ENCODE measurements around the gene ZNF319. TPM values are rescaled to one million over a fixed set of nuclear protein-coding genes. Genes with fewer than 3 reads are reported as not detected.

The ZNF319 gene
- total and polyA plus RNA-seq, 2 of the 13 experiments (the other 11 are each of a cell fraction or from before 2014, with no cell fraction given) = 2.4 to 3.6 TPM

- no peak for TF ChIP-seq ZSCAN25 (CRISPR knock-in tag; IDR thresholded peaks at IDR 0.05)
- TF ChIP-seq PITX1 (CRISPR knock-in tag; IDR thresholded peaks at IDR 0.05) = no peak
- no peak for TF ChIP-seq MLLT10 (CRISPR knock-in tag; IDR thresholded peaks at IDR 0.05)
- TF ChIP-seq, protein P1, sequence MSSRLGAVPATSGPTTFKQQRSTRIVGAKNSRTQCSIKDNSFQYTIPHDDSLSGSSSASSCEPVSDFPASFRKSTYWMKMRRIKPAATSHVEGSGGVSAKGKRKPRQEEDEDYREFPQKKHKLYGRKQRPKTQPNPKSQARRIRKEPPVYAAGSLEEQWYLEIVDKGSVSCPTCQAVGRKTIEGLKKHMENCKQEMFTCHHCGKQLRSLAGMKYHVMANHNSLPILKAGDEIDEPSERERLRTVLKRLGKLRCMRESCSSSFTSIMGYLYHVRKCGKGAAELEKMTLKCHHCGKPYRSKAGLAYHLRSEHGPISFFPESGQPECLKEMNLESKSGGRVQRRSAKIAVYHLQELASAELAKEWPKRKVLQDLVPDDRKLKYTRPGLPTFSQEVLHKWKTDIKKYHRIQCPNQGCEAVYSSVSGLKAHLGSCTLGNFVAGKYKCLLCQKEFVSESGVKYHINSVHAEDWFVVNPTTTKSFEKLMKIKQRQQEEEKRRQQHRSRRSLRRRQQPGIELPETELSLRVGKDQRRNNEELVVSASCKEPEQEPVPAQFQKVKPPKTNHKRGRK (CRISPR knock-in tag; IDR thresholded peaks at IDR 0.05) = no peak
- TF ChIP-seq KDM6A (CRISPR knock-in tag; IDR thresholded peaks at IDR 0.05; ENCODE audit: low read depth) = no peak
- no peak for TF ChIP-seq KLF11 (CRISPR knock-in tag; IDR thresholded peaks at IDR 0.05)
- 0 out of 2 replicates have a peak, but pooled peaks have one; percentile 17 for TF ChIP-seq HNRNPL (IDR thresholded peaks at IDR 0.05; ENCODE audit: low read depth, low read length)
- TF ChIP-seq TBL1XR1 (IDR thresholded peaks at IDR 0.05; ENCODE audit: borderline replicate concordance, low read length, partially characterized antibody) = no peak
- TF ChIP-seq, protein P2, sequence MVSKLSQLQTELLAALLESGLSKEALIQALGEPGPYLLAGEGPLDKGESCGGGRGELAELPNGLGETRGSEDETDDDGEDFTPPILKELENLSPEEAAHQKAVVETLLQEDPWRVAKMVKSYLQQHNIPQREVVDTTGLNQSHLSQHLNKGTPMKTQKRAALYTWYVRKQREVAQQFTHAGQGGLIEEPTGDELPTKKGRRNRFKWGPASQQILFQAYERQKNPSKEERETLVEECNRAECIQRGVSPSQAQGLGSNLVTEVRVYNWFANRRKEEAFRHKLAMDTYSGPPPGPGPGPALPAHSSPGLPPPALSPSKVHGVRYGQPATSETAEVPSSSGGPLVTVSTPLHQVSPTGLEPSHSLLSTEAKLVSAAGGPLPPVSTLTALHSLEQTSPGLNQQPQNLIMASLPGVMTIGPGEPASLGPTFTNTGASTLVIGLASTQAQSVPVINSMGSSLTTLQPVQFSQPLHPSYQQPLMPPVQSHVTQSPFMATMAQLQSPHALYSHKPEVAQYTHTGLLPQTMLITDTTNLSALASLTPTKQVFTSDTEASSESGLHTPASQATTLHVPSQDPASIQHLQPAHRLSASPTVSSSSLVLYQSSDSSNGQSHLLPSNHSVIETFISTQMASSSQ (IDR thresholded peaks at IDR 0.05; ENCODE audit: low read depth) = no peak
- TF ChIP-seq, protein P2 (CRISPR knock-in tag; IDR thresholded peaks at IDR 0.05; ENCODE audit: borderline replicate concordance) = no peak
- TF ChIP-seq ZFP91 (CRISPR knock-in tag; IDR thresholded peaks at IDR 0.05; ENCODE audit: borderline replicate concordance) = 0 out of 2 replicates have a peak, but pooled peaks have one; percentile 45
- TF ChIP-seq MIER2 (CRISPR knock-in tag; IDR thresholded peaks at IDR 0.05) = no peak
- TF ChIP-seq ZNF713 (CRISPR knock-in tag; IDR thresholded peaks at IDR 0.05) = no peak
- TF ChIP-seq NFE2 (CRISPR knock-in tag; IDR thresholded peaks at IDR 0.05) = no peak
- no peak for TF ChIP-seq RORA (CRISPR knock-in tag; IDR thresholded peaks at IDR 0.05)
- TF ChIP-seq WIZ (CRISPR knock-in tag; IDR thresholded peaks at IDR 0.05) = no peak
- TF ChIP-seq MAFF (IDR thresholded peaks at IDR 0.05; ENCODE audit: low read depth, low read length) = no peak
- TF ChIP-seq NKX3-1 (CRISPR knock-in tag; IDR thresholded peaks at IDR 0.05) = no peak
- no peak for TF ChIP-seq HMG20A (CRISPR knock-in tag; IDR thresholded peaks at IDR 0.05; ENCODE audit: borderline replicate concordance)
- TF ChIP-seq YEATS2 (CRISPR knock-in tag; IDR thresholded peaks at IDR 0.05; ENCODE audit: borderline replicate concordance) = no peak
- TF ChIP-seq ZNF180 (CRISPR knock-in tag; IDR thresholded peaks at IDR 0.05; ENCODE audit: borderline replicate concordance, low read depth) = no peak
- TF ChIP-seq ZNF33B (CRISPR knock-in tag; IDR thresholded peaks at IDR 0.05) = no peak
- no peak for TF ChIP-seq AHR (CRISPR knock-in tag; IDR thresholded peaks at IDR 0.05)
- TF ChIP-seq NCOA2 (CRISPR knock-in tag; IDR thresholded peaks at IDR 0.05) = no peak
- no peak for TF ChIP-seq MEF2D (CRISPR knock-in tag; IDR thresholded peaks at IDR 0.05)
- no peak for TF ChIP-seq ZBTB8A (CRISPR knock-in tag; IDR thresholded peaks at IDR 0.05; ENCODE audit: borderline replicate concordance, low read depth)
- TF ChIP-seq SMC3 (IDR thresholded peaks at IDR 0.05; ENCODE audit: low read length) = no peak
Observed at GRCh38 chr16:57999366-57999970, 1.0 kb downstream of the ZNF319 start (continued).
